ENCODE data around the gene TTYH3. TPM values are rescaled to one million over a fixed set of nuclear protein-coding genes. Genes with fewer than 3 reads are reported as not detected.

Gene TTYH3
- total RNA-seq, 1 donor from 2014 or later, result 324 TPM

DNA sequence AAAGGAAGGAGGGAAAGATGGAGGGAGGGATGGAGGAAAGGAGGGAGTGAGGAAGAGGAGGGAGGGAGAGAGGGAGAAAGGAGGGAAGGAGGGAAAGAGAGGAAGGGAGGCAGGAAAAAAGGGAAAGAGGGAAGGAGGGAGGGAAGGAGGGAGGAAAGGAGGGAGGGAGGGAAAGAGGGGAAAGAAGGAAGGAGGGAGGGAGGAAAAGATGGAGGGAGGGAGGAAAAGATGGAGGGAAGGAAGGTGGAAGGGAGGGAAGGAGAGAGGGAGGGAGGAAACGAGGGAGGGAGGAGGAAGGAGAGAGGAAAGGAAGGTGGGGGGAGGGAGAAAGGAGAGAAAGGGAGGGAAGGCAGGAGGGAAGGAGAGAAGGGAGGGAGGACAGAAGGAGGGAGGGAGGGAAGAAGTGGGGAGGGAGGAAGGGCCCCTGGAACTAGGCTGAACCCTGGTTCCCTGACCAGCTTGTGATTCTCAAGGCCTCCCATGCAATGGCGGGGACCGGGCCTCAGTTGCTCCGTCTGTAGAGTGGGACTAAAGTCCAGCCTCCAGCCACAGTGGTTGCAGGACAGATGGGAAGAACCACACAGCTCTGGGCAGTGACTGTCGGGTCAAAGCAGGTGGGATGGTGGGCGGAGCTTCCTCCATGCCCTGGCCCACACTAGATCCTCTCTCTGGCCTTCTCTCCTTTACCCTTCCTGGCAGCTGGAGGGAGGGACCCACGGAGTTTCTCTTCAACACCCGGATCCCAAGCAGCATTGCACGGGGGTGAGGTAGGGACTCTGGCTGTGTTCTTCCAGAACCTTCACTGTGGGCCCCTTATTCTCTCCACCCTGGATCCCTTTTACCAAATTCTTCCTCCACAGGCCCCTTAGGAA lies 4.3 kb upstream of the TTYH3 start:
- H3K27ac Mint-ChIP-seq (ENCODE audit: unreplicated experiment), result no peak overlapping the region
- DNase-seq, result no peak
- H3K4me1 Mint-ChIP-seq (ENCODE audit: low read depth, unreplicated experiment), result no peaks in the 10 kb centered on the region
- H3K4me3 Mint-ChIP-seq (ENCODE audit: unreplicated experiment), result no peak overlapping the region
- TF ChIP-seq, protein P1, sequence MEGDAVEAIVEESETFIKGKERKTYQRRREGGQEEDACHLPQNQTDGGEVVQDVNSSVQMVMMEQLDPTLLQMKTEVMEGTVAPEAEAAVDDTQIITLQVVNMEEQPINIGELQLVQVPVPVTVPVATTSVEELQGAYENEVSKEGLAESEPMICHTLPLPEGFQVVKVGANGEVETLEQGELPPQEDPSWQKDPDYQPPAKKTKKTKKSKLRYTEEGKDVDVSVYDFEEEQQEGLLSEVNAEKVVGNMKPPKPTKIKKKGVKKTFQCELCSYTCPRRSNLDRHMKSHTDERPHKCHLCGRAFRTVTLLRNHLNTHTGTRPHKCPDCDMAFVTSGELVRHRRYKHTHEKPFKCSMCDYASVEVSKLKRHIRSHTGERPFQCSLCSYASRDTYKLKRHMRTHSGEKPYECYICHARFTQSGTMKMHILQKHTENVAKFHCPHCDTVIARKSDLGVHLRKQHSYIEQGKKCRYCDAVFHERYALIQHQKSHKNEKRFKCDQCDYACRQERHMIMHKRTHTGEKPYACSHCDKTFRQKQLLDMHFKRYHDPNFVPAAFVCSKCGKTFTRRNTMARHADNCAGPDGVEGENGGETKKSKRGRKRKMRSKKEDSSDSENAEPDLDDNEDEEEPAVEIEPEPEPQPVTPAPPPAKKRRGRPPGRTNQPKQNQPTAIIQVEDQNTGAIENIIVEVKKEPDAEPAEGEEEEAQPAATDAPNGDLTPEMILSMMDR (IDR thresholded peaks at IDR 0.05; ENCODE audit: partially characterized antibody, unreplicated experiment), result no peak
- peaks cover 8% of the 10 kb centered on the region for H3K27me3 Mint-ChIP-seq (ENCODE audit: unreplicated experiment)
- H3K36me3 Mint-ChIP-seq (ENCODE audit: unreplicated experiment), result no peaks in the 10 kb centered on the region
- peaks cover 3% of the 10 kb centered on the region for H3K9me3 Mint-ChIP-seq (ENCODE audit: unreplicated experiment)

GRCh38 chr7:2628130-2628482 lies 3.7 kb upstream of the TTYH3 start:
- no peak overlapping the region for H3K27ac Mint-ChIP-seq (ENCODE audit: unreplicated experiment)
- no peak for DNase-seq
- H3K27me3 Mint-ChIP-seq (ENCODE audit: unreplicated experiment), result peaks cover 8% of the 10 kb centered on the region
- H3K36me3 Mint-ChIP-seq (ENCODE audit: unreplicated experiment), result no peaks in the 10 kb centered on the region
- H3K4me3 Mint-ChIP-seq (ENCODE audit: unreplicated experiment), result no peak overlapping the region
- no peaks in the 10 kb centered on the region for H3K4me1 Mint-ChIP-seq (ENCODE audit: low read depth, unreplicated experiment)
- TF ChIP-seq, protein P1 (IDR thresholded peaks at IDR 0.05; ENCODE audit: partially characterized antibody, unreplicated experiment), result no peak
- peaks cover 3% of the 10 kb centered on the region for H3K9me3 Mint-ChIP-seq (ENCODE audit: unreplicated experiment)

DNA sequence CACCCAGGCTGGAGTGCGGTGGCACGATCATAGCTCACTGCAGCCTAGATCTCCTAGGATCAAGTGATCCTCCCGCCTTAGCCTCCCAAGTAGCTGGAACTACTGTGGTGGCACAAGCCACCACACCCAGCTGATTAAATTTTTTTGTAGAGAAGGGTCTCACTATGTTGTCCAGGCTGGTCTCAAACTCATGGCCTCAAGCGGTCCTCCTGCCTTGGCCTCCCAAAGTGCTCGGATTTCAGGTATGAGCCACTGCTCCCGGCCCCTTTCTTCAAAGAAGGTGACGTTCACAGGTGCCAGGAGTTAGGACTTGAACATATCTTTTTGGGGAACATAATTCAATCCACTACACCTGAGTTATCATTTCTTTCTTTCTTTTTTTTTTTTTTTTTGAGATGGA lies 2.9 kb upstream of the TTYH3 start:
- TF ChIP-seq, protein P1 (IDR thresholded peaks at IDR 0.05; ENCODE audit: partially characterized antibody, unreplicated experiment), result no peak
- Mint-ChIP-seq H3K4me1 (ENCODE audit: low read depth, unreplicated experiment) (no peaks in the 10 kb centered on the region), H3K9me3 (ENCODE audit: unreplicated experiment) (peaks cover 3% of the 10 kb centered on the region), H3K4me3 (ENCODE audit: unreplicated experiment) (no peak overlapping the region), H3K36me3 (ENCODE audit: unreplicated experiment) (no peaks in the 10 kb centered on the region), H3K27ac (ENCODE audit: unreplicated experiment) (no peak overlapping the region), H3K27me3 (ENCODE audit: unreplicated experiment) (peaks cover 8% of the 10 kb centered on the region)
- DNase-seq, result no peak

DNA sequence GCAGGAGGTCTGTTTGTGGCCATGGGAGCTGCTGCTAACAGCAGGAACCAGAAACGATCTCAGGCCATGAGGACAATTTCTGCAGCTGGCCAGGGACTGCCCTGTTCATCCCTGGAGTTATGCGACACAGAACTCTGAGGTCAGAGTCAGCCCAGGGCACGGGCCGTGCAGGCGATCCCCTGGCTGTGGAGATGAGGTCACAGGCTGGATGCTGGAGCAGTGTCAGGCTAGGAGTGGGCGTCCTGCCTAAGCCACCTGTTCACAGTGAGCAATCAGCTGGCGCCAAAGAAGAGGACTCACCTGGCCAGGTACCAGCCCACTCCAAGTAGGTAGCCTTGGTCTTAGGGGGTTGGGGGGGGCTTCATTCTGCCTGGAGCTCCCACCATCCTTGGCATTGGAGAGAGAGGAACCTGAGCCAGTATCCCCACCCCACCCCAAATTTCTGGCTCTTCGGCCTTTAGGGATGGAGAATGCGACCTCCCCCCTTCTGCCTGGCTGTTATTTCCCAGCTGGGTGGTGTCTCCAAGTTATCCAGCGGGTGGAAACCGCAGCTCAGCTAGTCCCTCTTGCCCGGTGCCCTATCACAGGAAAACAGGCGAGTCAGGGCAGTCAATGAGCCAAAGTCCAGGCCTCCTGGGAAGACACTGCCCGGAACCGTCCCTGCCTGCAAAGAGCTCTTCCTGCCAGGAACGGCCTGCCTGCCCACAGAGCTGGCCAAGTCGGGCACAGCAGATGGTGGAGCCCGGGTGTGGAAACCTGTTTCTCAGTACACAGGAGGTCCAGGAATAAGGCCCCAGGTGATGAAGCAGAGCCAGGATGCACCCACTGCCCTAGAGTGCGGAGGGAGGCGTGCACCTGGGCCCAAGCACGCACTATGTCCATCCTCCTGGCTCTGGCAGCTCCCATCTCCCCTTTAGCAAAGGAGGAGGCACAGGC lies 1.8 kb upstream of the TTYH3 start:
- TF ChIP-seq, protein P1 (IDR thresholded peaks at IDR 0.05; ENCODE audit: partially characterized antibody, unreplicated experiment), result no peak
- Mint-ChIP-seq H3K27ac (ENCODE audit: unreplicated experiment) (peak overlapping the region; percentile 43), H3K36me3 (ENCODE audit: unreplicated experiment) (no peaks in the 10 kb centered on the region), H3K27me3 (ENCODE audit: unreplicated experiment) (peaks cover 7% of the 10 kb centered on the region), H3K4me3 (ENCODE audit: unreplicated experiment) (no peak overlapping the region), H3K9me3 (ENCODE audit: unreplicated experiment) (peaks cover 3% of the 10 kb centered on the region), H3K4me1 (ENCODE audit: low read depth, unreplicated experiment) (no peaks in the 10 kb centered on the region)
- peak; percentile 34 for DNase-seq

All from glutamatergic neuron (in vitro differentiated cells).